Ovary (tissue), 3 donors: ENCODE measurements around the gene EHBP1.

Source experiments
- POLR2A ChIP-seq: fragments of 450-650 bp; IDR thresholded peaks from one replicate; pipeline ENCODE4 v1.6.1; 2017; ENCODE audit warnings: antibody characterized with exemption, mild to moderate bottlenecking, moderate library complexity
- TF ChIP-seq, protein P1 (sequence below), 3 donors: fragments of 450-650 bp in 2 of 3; fragments of 200-600 bp in 1 of 3; IDR thresholded peaks; one replicate each; pipeline versions ENCODE4 v1.5.1 to v1.8.0; 2016 to 2022; ENCODE audit warnings: antibody characterized with exemption in 3 of 3, mild to moderate bottlenecking in 1 of 3
- donor health status: DM: no; HTN: no; CAD: no.

GRCh38 chr2:62803961-62804360 is 98.4 kb downstream of the EHBP1 start:
- TF ChIP-seq, protein P1, sequence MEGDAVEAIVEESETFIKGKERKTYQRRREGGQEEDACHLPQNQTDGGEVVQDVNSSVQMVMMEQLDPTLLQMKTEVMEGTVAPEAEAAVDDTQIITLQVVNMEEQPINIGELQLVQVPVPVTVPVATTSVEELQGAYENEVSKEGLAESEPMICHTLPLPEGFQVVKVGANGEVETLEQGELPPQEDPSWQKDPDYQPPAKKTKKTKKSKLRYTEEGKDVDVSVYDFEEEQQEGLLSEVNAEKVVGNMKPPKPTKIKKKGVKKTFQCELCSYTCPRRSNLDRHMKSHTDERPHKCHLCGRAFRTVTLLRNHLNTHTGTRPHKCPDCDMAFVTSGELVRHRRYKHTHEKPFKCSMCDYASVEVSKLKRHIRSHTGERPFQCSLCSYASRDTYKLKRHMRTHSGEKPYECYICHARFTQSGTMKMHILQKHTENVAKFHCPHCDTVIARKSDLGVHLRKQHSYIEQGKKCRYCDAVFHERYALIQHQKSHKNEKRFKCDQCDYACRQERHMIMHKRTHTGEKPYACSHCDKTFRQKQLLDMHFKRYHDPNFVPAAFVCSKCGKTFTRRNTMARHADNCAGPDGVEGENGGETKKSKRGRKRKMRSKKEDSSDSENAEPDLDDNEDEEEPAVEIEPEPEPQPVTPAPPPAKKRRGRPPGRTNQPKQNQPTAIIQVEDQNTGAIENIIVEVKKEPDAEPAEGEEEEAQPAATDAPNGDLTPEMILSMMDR (IDR thresholded peaks at IDR 0.05): no peak
- no peak for TF ChIP-seq POLR2A
